Gastroesophageal sphincter (tissue), 4 donors: Measurements from ENCODE around the gene HS3ST4. TPM values are rescaled to one million over a fixed set of nuclear protein-coding genes. Genes with fewer than 3 reads are reported as not detected.

Experiments
- ATAC-seq: fragments of 150-250 bp; one replicate; pipeline ENCODE4 v1.9.1; 2016; ENCODE audit warnings: mild to moderate bottlenecking, moderate library complexity
- H3K27ac ChIP-seq, 4 donors: fragments of 200-600 bp; sonication (generic) in 3 of 4; 1 replicate in 3 of 4; 2 replicates in 1 of 4; pipeline ENCODE4 v1.5.1; 2016 to 2019
- H3K27me3 ChIP-seq: fragments of 200-600 bp; sonication (generic); one replicate; pipeline ENCODE4 v1.5.1; 2019
- H3K36me3 ChIP-seq, 2 donors: fragments of 200-600 bp; sonication (generic); one replicate each; pipeline ENCODE4 v1.5.1; 2019; ENCODE audit warnings: control low read depth in 1 of 2
- H3K4me1 ChIP-seq, 3 donors: fragments of 200-600 bp; sonication (generic); 1 replicate in 2 of 3; 2 replicates in 1 of 3; pipeline ENCODE4 v1.5.1; 2016 to 2019; ENCODE audit warnings: control low read depth in 2 of 3
- H3K4me3 ChIP-seq, 2 donors: fragments of 200-600 bp; sonication (generic); one replicate each; pipeline ENCODE4 v1.5.1; 2019; ENCODE audit warnings: mild to moderate bottlenecking in 1 of 2, moderate library complexity in 1 of 2
- H3K9me3 ChIP-seq, 3 donors: fragments of 200-600 bp; sonication (generic); one replicate each; pipeline ENCODE4 v1.5.1; 2017 to 2019; ENCODE audit warnings: control low read depth in 2 of 3
- EP300 ChIP-seq: sonication (generic); formaldehyde crosslinking; IDR thresholded peaks from one replicate; pipeline ENCODE4 v1.6.1; 2017; ENCODE audit warnings: antibody characterized with exemption, mild to moderate bottlenecking
- POLR2A ChIP-seq, 2 donors: fragments of 450-650 bp; IDR thresholded peaks; one replicate each; pipeline ENCODE4 v1.6.1; 2017; ENCODE audit warnings: antibody characterized with exemption in 2 of 2, mild to moderate bottlenecking in 2 of 2, moderate library complexity in 1 of 2
- POLR2AphosphoS5 ChIP-seq: sonication (generic); formaldehyde crosslinking; IDR thresholded peaks from one replicate; pipeline ENCODE4 v1.6.1; 2017; ENCODE audit warnings: antibody characterized with exemption
- WGBS, 2 donors: methylation state at CpG; one replicate each; pipeline ENCODE4 v1.1.5; 2018; ENCODE audit warnings: low coverage in 1 of 2; 5-methylcytosine and 5-hydroxymethylcytosine counted together
- total RNA-seq, 4 donors: library from RNA; depleted of rRNA; stranded (reverse); fragments of >200 nt; gene quantifications; one replicate each; pipeline ENCODE4 v1.1.0, GENCODE V29; 2016
- TF ChIP-seq, protein P1 (sequence below), 4 experiments: fragments of 200-600 bp in 2 of 4; fragments of 450-650 bp in 2 of 4; sonication (generic) in 1 of 4; IDR thresholded peaks; one replicate each; pipeline ENCODE4 v1.5.1; 2017 to 2019; ENCODE audit warnings: antibody characterized with exemption in 4 of 4, mild to moderate bottlenecking in 2 of 4, moderate library complexity in 2 of 4

HS3ST4 gene
- total RNA-seq, 4 donors from 2014 or later: 0.12 TPM; not detected in 3

- Histone ChIP-seq H3K4me1 (no peaks in the 10 kb centered on the region), H3K27ac (no peak overlapping the region), H3K4me3 (no peak overlapping the region), H3K9me3 (peaks cover 0 to 8% (median 0%) of the 10 kb centered on the region in 3 donors), H3K36me3 (no peaks in the 10 kb centered on the region), H3K27me3 (peaks cover 1% of the 10 kb centered on the region)
- WGBS, 2 donors: 59 to 71% methylated on average over 4 to 6 of the region's 6 CpGs
- TF ChIP-seq, protein P1, sequence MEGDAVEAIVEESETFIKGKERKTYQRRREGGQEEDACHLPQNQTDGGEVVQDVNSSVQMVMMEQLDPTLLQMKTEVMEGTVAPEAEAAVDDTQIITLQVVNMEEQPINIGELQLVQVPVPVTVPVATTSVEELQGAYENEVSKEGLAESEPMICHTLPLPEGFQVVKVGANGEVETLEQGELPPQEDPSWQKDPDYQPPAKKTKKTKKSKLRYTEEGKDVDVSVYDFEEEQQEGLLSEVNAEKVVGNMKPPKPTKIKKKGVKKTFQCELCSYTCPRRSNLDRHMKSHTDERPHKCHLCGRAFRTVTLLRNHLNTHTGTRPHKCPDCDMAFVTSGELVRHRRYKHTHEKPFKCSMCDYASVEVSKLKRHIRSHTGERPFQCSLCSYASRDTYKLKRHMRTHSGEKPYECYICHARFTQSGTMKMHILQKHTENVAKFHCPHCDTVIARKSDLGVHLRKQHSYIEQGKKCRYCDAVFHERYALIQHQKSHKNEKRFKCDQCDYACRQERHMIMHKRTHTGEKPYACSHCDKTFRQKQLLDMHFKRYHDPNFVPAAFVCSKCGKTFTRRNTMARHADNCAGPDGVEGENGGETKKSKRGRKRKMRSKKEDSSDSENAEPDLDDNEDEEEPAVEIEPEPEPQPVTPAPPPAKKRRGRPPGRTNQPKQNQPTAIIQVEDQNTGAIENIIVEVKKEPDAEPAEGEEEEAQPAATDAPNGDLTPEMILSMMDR (IDR thresholded peaks at IDR 0.05): no peak
- TF ChIP-seq EP300 (no peak), POLR2AphosphoS5 (no peak), POLR2A (IDR thresholded peaks at IDR 0.05) (no peak)
- ATAC-seq: no peak
Measured at GRCh38 chr16:25817295-25817694, 125.5 kb downstream of the HS3ST4 start.

GRCh38 chr16:25817876-25818275, 126.1 kb downstream of the HS3ST4 start:
- no peak overlapping the region for H3K4me3 ChIP-seq
- no peak for ATAC-seq
- H3K4me1 ChIP-seq: no peaks in the 10 kb centered on the region
- H3K36me3 ChIP-seq: no peaks in the 10 kb centered on the region
- no peaks in the 10 kb centered on the region for H3K27me3 ChIP-seq
- TF ChIP-seq, protein P1 (IDR thresholded peaks at IDR 0.05): no peak
- TF ChIP-seq POLR2A (IDR thresholded peaks at IDR 0.05) (no peak), EP300 (no peak), POLR2AphosphoS5 (no peak)
- 87 to 90% methylated on average over 4 of the region's 4 CpGs for WGBS, 2 donors
- no peak overlapping the region for H3K27ac ChIP-seq
- peaks cover 0 to 8% (median 0%) of the 10 kb centered on the region in 3 donors for H3K9me3 ChIP-seq

GRCh38 chr16:25823891-25824290, 132.1 kb downstream of the HS3ST4 start:
- ATAC-seq: no peak
- H3K4me3 ChIP-seq: no peak overlapping the region
- H3K9me3 ChIP-seq: no peaks in the 10 kb centered on the region
- no peaks in the 10 kb centered on the region for H3K4me1 ChIP-seq
- TF ChIP-seq POLR2AphosphoS5: no peak
- TF ChIP-seq, protein P1 (IDR thresholded peaks at IDR 0.05): no peak
- TF ChIP-seq POLR2A (IDR thresholded peaks at IDR 0.05): no peak
- TF ChIP-seq EP300: no peak
- H3K27me3 ChIP-seq: peaks cover 5% of the 10 kb centered on the region
- no peak overlapping the region for H3K27ac ChIP-seq
- H3K36me3 ChIP-seq: no peaks in the 10 kb centered on the region
- WGBS, 2 donors: 55 to 67% methylated on average over 1 to 2 of the region's 2 CpGs

GRCh38 chr16:25827709-25828108, 135.9 kb downstream of the HS3ST4 start:
- TF ChIP-seq, protein P1 (IDR thresholded peaks at IDR 0.05): no peak
- TF ChIP-seq POLR2A (IDR thresholded peaks at IDR 0.05): no peak
- no peak for TF ChIP-seq EP300
- TF ChIP-seq POLR2AphosphoS5: no peak
- ATAC-seq: no peak
- H3K4me1 ChIP-seq: no peaks in the 10 kb centered on the region
- 66 to 67% methylated on average over 2 of the region's 2 CpGs for WGBS, 2 donors
- H3K9me3 ChIP-seq: no peaks in the 10 kb centered on the region
- no peak overlapping the region for H3K4me3 ChIP-seq
- H3K27me3 ChIP-seq: peaks cover 34% of the 10 kb centered on the region
- H3K36me3 ChIP-seq: no peaks in the 10 kb centered on the region
- H3K27ac ChIP-seq: no peak overlapping the region

DNA sequence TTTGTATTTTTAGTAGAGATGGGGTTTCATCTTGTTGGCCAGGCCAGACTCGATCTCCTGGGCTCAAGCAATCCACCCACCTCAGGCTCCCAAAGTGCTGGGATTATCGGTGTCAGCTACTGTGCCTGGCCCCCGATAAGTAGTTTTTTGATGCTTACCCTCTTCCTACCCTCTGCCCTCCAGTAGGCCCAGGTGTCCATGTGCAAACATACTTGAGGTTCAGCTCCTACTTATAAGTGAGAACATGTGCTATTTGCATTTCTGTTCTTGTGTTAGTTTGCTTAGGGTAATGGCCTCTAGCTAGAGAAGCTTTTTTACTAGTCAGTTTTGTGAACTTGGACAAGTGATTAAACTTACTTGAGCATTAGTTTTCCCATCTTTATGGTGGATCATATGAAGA, 136.8 kb downstream of the HS3ST4 start:
- 100% methylated on average over 1 of the region's 3 CpGs; no CpG with 5 or more reads in 1 of the 2 donors for WGBS, 2 donors
- H3K27ac ChIP-seq: no peak overlapping the region

More for the DNA sequence above, 136.8 kb downstream of the HS3ST4 start:
- no peak for ATAC-seq
- no peak overlapping the region for H3K4me3 ChIP-seq
- H3K9me3 ChIP-seq: no peaks in the 10 kb centered on the region
- H3K4me1 ChIP-seq: no peaks in the 10 kb centered on the region
- H3K27me3 ChIP-seq: peaks cover 36% of the 10 kb centered on the region
- TF ChIP-seq EP300: no peak
- H3K36me3 ChIP-seq: no peaks in the 10 kb centered on the region
